COLO829 (cell line): ENCODE data around the gene PEDS1.
"Not testable (repeated sequence)": the region's sequence is repeated elsewhere in the genome, so short reads cannot be mapped to it uniquely, and the experiment has no call there.

Experiments used
- DNase-seq: peaks from one replicate; pipeline ENCODE4 v3.0.0; 2012; ENCODE audit warnings: low spot score

PEDS1 gene

GRCh38 chr20:50112512-50113419, 40.8 kb downstream of the PEDS1 start, which contains the start of gene UBE2V1:
UBE2V1 (minus strand) TSS chr20:50113150; CDS start chr20:50113128, 22 bp downstream.
- peak; percentile 94 for DNase-seq

GRCh38 chr20:50111829-50112495, 41.6 kb downstream of the PEDS1 start:
- no peak for DNase-seq

GRCh38 chr20:50111120-50111828, 42.2 kb downstream of the PEDS1 start:
- DNase-seq, result peak; percentile 43

GRCh38 chr20:50110141-50111047, 43.1 kb downstream of the PEDS1 start:
- DNase-seq, result no peak

- DNase-seq, result no peak
Measured at GRCh38 chr20:50108556-50109235, 44.8 kb downstream of the PEDS1 start.

GRCh38 chr20:50107796-50108331, 45.7 kb downstream of the PEDS1 start:
- DNase-seq, result no peak

- no peak for DNase-seq
Measured at GRCh38 chr20:50107086-50107660, 46.4 kb downstream of the PEDS1 start.

- not testable (repeated sequence) for DNase-seq
Measured at GRCh38 chr20:50106669-50107068, 46.9 kb downstream of the PEDS1 start.
